Erythroblast (primary cell): ENCODE measurements around the gene ST7.

Source experiments
- GATA1 ChIP-seq: IDR thresholded peaks from 2 replicates; pipeline ENCODE4 v1.6.1; 2011; ENCODE audit warnings: low read depth, mild to moderate bottlenecking, control low read depth, low read length, moderate library complexity
- POLR2A ChIP-seq: IDR thresholded peaks from 2 replicates; pipeline ENCODE4 v1.6.1; 2011; ENCODE audit warnings: mild to moderate bottlenecking, low read length

- TF ChIP-seq POLR2A (no peak), GATA1 (no peak)
Observed at GRCh38 chr7:117205873-117206272, 252.6 kb downstream of the ST7 start.
